RPMI7951 (cell line): ENCODE data around the gene SNCAIP. TPM values are rescaled to one million over a fixed set of nuclear protein-coding genes. Genes with fewer than 3 reads are reported as not detected.

Experiments
- DNase-seq: peaks from one replicate; pipeline ENCODE4 v3.0.0-alpha.2; 2012; ENCODE audit warnings: low read depth
- total RNA-seq: library from RNA; depleted of rRNA; stranded (reverse); fragments of >200 nt; shearing (Covaris generic); gene quantifications from 2 replicates; pipeline ENCODE4 v1.2.3, GENCODE V29; 2014

The SNCAIP gene
- total RNA-seq, 1 experiment from 2014 or later = not detected

GRCh38 chr5:122424132-122424531 is 112.1 kb downstream of the SNCAIP start:
- DNase-seq = no peak

- no peak for DNase-seq
Observed at GRCh38 chr5:122426301-122426700, 114.3 kb downstream of the SNCAIP start.

- no peak for DNase-seq
Observed at GRCh38 chr5:122427621-122428020, 115.6 kb downstream of the SNCAIP start.

- no peak for DNase-seq
Observed at GRCh38 chr5:122429545-122430318, 117.7 kb downstream of the SNCAIP start.

- DNase-seq = no peak
Observed at GRCh38 chr5:122430319-122430586, 118.2 kb downstream of the SNCAIP start.

- no peak for DNase-seq
Observed at GRCh38 chr5:122431298-122431697, 119.3 kb downstream of the SNCAIP start.

GRCh38 chr5:122434205-122434970 is 122.4 kb downstream of the SNCAIP start:
- DNase-seq = no peak

- DNase-seq = no peak
Observed at GRCh38 chr5:122435234-122435633, 123.2 kb downstream of the SNCAIP start.

- no peak for DNase-seq
Observed at GRCh38 chr5:122435761-122436160, 123.7 kb downstream of the SNCAIP start.

- DNase-seq = no peak
Observed at GRCh38 chr5:122436615-122437014, 124.6 kb downstream of the SNCAIP start.

GRCh38 chr5:122439645-122440044 is 127.6 kb downstream of the SNCAIP start:
- DNase-seq = no peak

- DNase-seq = no peak
Observed at GRCh38 chr5:122442938-122443337, 130.9 kb downstream of the SNCAIP start.

GRCh38 chr5:122444411-122444810 is 132.4 kb downstream of the SNCAIP start:
- no peak for DNase-seq

- no peak for DNase-seq
Observed at GRCh38 chr5:122445070-122445469, 133.0 kb downstream of the SNCAIP start.

GRCh38 chr5:122447072-122447471 is 135.0 kb downstream of the SNCAIP start:
- no peak for DNase-seq

- DNase-seq = no peak
Observed at GRCh38 chr5:122447879-122448278, 135.8 kb downstream of the SNCAIP start.

GRCh38 chr5:122454541-122454940 is 142.5 kb downstream of the SNCAIP start:
- DNase-seq = no peak

- DNase-seq = no peak
Observed at GRCh38 chr5:122455939-122456338, 143.9 kb downstream of the SNCAIP start.

- DNase-seq = no peak
Observed at GRCh38 chr5:122457178-122457826, 145.3 kb downstream of the SNCAIP start.

GRCh38 chr5:122458278-122458872 is 146.3 kb downstream of the SNCAIP start:
- DNase-seq = peak; percentile 9

GRCh38 chr5:122462486-122462885 is 150.4 kb downstream of the SNCAIP start:
- no peak for DNase-seq

- no peak for DNase-seq
Observed at GRCh38 chr5:122463221-122463620, 151.2 kb downstream of the SNCAIP start.
